Skeletal muscle cell (primary cell): Measurements from ENCODE around the gene GPATCH8.

Source experiments
- DNase-seq: peaks from one replicate; pipeline ENCODE4 v3.0.0-alpha.2; 2010; ENCODE audit warnings: low read depth
- H3K4me3 ChIP-seq: 2 replicates; pipeline ENCODE4 v1.5.1; 2011; ENCODE audit warnings: low read depth, mild to moderate bottlenecking, control low read depth, low read length, moderate library complexity

GPATCH8 gene

GRCh38 chr17:44465897-44466296, 37.3 kb downstream of the GPATCH8 start:
- no peak overlapping the region for H3K4me3 ChIP-seq
- DNase-seq = no peak

- no peak for DNase-seq
- no peak overlapping the region for H3K4me3 ChIP-seq
Measured at GRCh38 chr17:44465276-44465675, 37.9 kb downstream of the GPATCH8 start.

GRCh38 chr17:44464037-44464436, 39.2 kb downstream of the GPATCH8 start:
- H3K4me3 ChIP-seq = no peak overlapping the region
- no peak for DNase-seq

GRCh38 chr17:44451832-44452231, 51.4 kb downstream of the GPATCH8 start:
- no peak for DNase-seq

GRCh38 chr17:44451016-44451627, 52.1 kb downstream of the GPATCH8 start:
- no peak for DNase-seq
- H3K4me3 ChIP-seq = no peak overlapping the region

More at GRCh38 chr17:44451832-44452231, 51.4 kb downstream of the GPATCH8 start:
- H3K4me3 ChIP-seq = no peak overlapping the region

GRCh38 chr17:44448412-44448811, 54.8 kb downstream of the GPATCH8 start:
- H3K4me3 ChIP-seq = no peak overlapping the region
- DNase-seq = no peak

GRCh38 chr17:44444735-44445105, 58.5 kb downstream of the GPATCH8 start:
- no peak overlapping the region for H3K4me3 ChIP-seq
- DNase-seq = peak; percentile 20

GRCh38 chr17:44442806-44443205, 60.4 kb downstream of the GPATCH8 start:
- DNase-seq = no peak
- H3K4me3 ChIP-seq = no peak overlapping the region

GRCh38 chr17:44439168-44439567, 64.0 kb downstream of the GPATCH8 start:
- no peak overlapping the region for H3K4me3 ChIP-seq
- DNase-seq = no peak

GRCh38 chr17:44438636-44439035, 64.6 kb downstream of the GPATCH8 start:
- no peak overlapping the region for H3K4me3 ChIP-seq
- peak; percentile 25 for DNase-seq

- no peak for DNase-seq
Measured at GRCh38 chr17:44436336-44436735, 66.9 kb downstream of the GPATCH8 start.

GRCh38 chr17:44432254-44433157, 70.7 kb downstream of the GPATCH8 start:
- H3K4me3 ChIP-seq = no peak overlapping the region
- DNase-seq = no peak

More at GRCh38 chr17:44436336-44436735, 66.9 kb downstream of the GPATCH8 start:
- H3K4me3 ChIP-seq = no peak overlapping the region

GRCh38 chr17:44424828-44425461, 78.3 kb downstream of the GPATCH8 start:
- DNase-seq = no peak
- no peak overlapping the region for H3K4me3 ChIP-seq

- H3K4me3 ChIP-seq = no peak overlapping the region
- peak; percentile 55 for DNase-seq
Measured at GRCh38 chr17:44417553-44417952, 85.7 kb downstream of the GPATCH8 start.

GRCh38 chr17:44416558-44417289, 86.5 kb downstream of the GPATCH8 start:
- DNase-seq = no peak
- H3K4me3 ChIP-seq = no peak overlapping the region

GRCh38 chr17:44414394-44415155, 88.6 kb downstream of the GPATCH8 start:
- no peak overlapping the region for H3K4me3 ChIP-seq
- DNase-seq = no peak

GRCh38 chr17:44409309-44410028, 93.7 kb downstream of the GPATCH8 start:
- no peak for DNase-seq
- no peak overlapping the region for H3K4me3 ChIP-seq

- H3K4me3 ChIP-seq = no peak overlapping the region
- DNase-seq = no peak
Measured at GRCh38 chr17:44408786-44409185, 94.4 kb downstream of the GPATCH8 start.
